ENCODE results near the gene P2RX6.

P2RX6 gene

DNA sequence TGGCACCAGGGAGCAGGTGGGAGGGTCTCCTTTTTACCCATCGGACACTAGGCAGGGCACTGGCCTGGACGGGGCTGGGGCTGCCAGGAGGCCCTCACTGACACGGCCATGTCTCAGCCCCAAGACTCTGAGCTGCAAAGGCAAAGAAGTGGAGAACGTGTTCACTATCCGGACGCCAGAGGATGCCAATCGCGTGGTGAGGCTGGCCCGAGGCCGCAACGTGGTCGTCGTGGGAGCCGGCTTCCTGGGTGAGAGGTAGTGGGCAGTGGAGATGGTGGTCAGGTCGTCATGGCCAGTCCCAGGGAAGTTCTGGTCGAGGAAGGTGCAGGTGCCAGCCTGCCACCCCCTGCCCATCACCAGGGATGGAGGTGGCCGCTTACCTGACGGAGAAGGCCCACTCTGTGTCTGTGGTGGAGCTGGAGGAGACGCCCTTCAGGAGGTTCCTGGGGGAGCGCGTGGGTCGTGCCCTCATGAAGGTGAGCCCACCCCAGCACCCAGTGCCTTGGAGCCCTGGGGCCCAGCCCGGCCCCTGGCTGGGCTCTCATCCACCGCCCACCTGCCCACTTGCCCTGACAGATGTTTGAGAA, 38.6 kb upstream of the P2RX6 start:
- H3K4me3 ChIP-seq (ENCODE audit: low read depth, low read length) = no peak overlapping the region
- TF ChIP-seq, protein P1, sequence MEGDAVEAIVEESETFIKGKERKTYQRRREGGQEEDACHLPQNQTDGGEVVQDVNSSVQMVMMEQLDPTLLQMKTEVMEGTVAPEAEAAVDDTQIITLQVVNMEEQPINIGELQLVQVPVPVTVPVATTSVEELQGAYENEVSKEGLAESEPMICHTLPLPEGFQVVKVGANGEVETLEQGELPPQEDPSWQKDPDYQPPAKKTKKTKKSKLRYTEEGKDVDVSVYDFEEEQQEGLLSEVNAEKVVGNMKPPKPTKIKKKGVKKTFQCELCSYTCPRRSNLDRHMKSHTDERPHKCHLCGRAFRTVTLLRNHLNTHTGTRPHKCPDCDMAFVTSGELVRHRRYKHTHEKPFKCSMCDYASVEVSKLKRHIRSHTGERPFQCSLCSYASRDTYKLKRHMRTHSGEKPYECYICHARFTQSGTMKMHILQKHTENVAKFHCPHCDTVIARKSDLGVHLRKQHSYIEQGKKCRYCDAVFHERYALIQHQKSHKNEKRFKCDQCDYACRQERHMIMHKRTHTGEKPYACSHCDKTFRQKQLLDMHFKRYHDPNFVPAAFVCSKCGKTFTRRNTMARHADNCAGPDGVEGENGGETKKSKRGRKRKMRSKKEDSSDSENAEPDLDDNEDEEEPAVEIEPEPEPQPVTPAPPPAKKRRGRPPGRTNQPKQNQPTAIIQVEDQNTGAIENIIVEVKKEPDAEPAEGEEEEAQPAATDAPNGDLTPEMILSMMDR (IDR thresholded peaks at IDR 0.05; ENCODE audit: borderline replicate concordance, insufficient read depth, low read depth, low read length) = no peak

DNA sequence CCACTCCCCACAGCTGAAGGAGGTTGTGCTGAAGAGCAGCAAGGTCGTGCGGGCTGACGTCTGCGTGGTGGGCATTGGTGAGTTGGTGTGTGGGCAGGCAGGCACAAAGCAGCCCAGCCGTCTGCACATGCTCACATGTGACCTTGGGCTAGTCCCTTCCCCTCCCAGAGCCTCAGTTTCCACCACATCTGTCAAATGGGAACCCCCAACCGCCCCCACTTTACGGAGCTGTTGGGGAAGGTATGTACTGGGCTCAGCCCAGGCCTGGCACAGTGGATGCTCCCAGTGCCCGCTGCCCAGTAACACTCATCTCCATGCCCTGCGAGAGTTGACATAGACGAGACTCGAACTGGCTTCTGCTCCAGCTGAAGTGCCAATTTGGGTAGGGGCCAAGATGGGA, 37.9 kb upstream of the P2RX6 start:
- H3K4me3 ChIP-seq (ENCODE audit: low read depth, low read length) = no peak overlapping the region
- TF ChIP-seq, protein P1 (IDR thresholded peaks at IDR 0.05; ENCODE audit: borderline replicate concordance, insufficient read depth, low read depth, low read length) = no peak

DNA sequence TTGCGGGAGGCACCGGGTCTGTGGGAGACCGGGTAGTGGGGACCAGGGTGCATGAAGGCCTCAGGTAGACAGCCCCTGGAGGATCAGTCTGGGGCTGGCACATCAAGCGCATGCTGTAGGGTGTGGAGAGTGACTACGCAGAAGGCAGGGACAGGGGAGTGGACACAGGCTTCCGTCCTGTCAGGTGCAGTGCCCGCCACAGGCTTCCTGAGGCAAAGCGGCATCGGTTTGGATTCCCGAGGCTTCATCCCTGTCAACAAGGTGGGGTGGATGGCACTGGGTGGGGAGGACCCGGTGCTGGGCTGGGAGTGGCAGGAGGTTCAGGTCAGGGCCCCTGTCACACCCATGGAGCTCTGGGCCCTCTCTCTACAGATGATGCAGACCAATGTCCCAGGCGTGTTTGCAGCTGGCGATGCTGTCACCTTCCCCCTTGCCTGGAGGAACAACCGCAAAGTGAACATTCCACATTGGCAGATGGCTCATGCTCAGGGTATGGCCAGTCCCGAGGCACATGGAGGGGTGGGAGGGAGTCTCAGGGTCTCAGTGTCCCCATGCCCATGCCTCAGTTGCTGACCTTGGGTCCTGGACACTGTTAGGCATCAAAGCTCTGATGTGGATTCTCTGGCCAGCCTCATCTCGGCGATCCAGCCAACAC, 37.3 kb upstream of the P2RX6 start:
- H3K4me3 ChIP-seq (ENCODE audit: low read depth, low read length) = no peak overlapping the region

DNA sequence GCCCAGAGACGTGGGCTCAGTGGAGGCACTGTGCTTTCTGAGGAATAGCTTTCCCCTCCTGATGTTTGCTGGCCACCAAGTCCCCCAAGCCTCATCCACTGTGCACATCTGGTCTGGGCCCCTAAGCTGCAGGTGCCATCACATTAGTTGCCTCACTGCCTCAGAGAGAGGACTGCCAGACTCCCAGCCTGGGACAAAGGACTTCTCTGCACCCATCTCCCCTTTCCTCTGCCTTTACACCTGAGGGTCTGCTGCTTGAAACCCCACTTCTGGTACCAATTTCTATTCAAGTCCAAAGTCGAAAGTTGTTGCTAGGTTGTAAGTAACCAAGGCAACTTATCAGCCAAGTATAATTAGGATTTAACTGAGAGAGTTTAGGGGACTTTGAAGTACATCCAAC, 36.5 kb upstream of the P2RX6 start:
- TF ChIP-seq, protein P1 (IDR thresholded peaks at IDR 0.05; ENCODE audit: borderline replicate concordance, insufficient read depth, low read depth, low read length) = no peak
- no peak overlapping the region for H3K4me3 ChIP-seq (ENCODE audit: low read depth, low read length)

More for the DNA sequence above, 37.3 kb upstream of the P2RX6 start:
- TF ChIP-seq, protein P1 (IDR thresholded peaks at IDR 0.05; ENCODE audit: borderline replicate concordance, insufficient read depth, low read depth, low read length) = no peak

DNA sequence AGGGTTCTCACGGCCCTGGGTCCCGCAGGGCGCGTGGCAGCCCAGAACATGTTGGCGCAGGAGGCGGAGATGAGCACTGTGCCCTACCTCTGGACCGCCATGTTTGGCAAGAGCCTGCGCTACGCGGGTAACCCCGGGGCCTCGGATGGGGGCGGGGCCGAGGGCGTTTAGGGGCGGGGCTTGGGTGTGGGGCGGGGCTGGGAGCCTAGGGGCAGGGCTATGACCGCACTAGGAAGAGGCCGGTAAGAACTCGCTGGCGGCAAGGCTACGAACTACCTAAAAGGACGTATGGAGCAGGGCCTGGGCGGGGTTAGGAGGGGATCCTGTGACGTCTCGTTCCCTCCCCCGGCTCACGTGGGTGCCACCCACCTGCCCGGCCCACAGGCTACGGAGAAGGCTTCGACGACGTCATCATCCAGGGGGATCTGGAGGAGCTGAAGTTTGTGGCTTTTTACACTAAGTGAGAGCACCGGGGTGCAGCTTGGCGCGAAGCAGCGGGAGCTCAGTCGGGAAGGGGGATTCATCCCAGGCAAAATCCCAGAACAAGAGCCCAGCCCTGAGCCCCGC, 35.6 kb upstream of the P2RX6 start:
- H3K4me3 ChIP-seq (ENCODE audit: low read depth, low read length) = no peak overlapping the region

DNA sequence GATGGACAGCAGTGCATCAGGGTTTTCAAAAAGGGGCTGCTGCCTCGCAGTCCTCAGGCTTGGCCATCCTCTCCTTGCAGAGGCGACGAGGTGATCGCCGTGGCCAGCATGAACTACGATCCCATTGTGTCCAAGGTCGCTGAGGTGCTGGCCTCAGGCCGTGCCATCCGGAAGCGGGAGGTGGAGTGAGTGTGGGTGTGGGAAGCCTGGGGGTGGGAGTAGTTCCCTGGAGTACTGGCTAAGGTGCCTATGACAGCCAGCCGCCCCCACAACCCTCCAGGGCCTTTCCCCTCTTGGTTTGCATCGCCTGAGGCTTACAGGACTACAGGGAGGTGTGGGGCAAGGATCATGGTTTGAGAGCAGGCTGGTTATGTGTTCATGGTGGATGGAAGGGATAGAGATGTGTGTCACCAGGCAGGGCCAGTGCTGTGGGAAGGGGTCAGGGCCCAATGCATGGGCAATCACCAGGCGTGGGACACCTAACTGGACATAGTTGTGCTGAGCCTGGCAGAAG, 35.0 kb upstream of the P2RX6 start:
- no peak overlapping the region for H3K4me3 ChIP-seq (ENCODE audit: low read depth, low read length)
- TF ChIP-seq, protein P1 (IDR thresholded peaks at IDR 0.05; ENCODE audit: borderline replicate concordance, insufficient read depth, low read depth, low read length) = no peak

More for the DNA sequence above, 35.6 kb upstream of the P2RX6 start:
- TF ChIP-seq, protein P1 (IDR thresholded peaks at IDR 0.05; ENCODE audit: borderline replicate concordance, insufficient read depth, low read depth, low read length) = no peak

All from GM12875 (cell line).